Activated naive CD4-positive, alpha-beta T cell treated with anti-CD3 and anti-CD28 coated beads, Interleukin-2, amount 10 ng/mL, durations not matched to agents 7 days and 5 days (primary cell): ENCODE measurements around the gene NUDT1.

ENCODE experiments used
- CTCF ChIA-PET: fragments of 350-600 bp; sonication (Branson Sonifier 250); formaldehyde crosslinking; loops from one replicate; lab custom pipeline; 2021; ENCODE audit warnings: antibody characterized with exemption; lab: Charles Lee
- DNase-seq: peaks from one replicate; pipeline ENCODE4 v3.0.0-alpha.2; 2020
- H3K27ac Mint-ChIP-seq: one replicate; pipeline ENCODE4 v1.8.0; 2021; ENCODE audit warnings: mild to moderate bottlenecking, moderate library complexity, mixed read lengths
- H3K27me3 Mint-ChIP-seq: one replicate; pipeline ENCODE4 v1.8.0; 2021; ENCODE audit warnings: mild to moderate bottlenecking, mixed read lengths
- H3K36me3 Mint-ChIP-seq: one replicate; pipeline ENCODE4 v1.8.0; 2021; ENCODE audit warnings: mixed read lengths
- H3K4me1 Mint-ChIP-seq: one replicate; pipeline ENCODE4 v1.8.0; 2021; ENCODE audit warnings: mixed read lengths
- H3K4me3 Mint-ChIP-seq: one replicate; pipeline ENCODE4 v1.8.0; 2021; ENCODE audit warnings: mild to moderate bottlenecking, moderate library complexity, mixed read lengths
- H3K9me3 Mint-ChIP-seq: one replicate; pipeline ENCODE4 v1.8.0; 2021; ENCODE audit warnings: mixed read lengths

NUDT1 gene

GRCh38 chr7:2242541-2243429 lies 759 bp downstream of the NUDT1 start:
- peak overlapping the region; percentile 89 for H3K27ac Mint-ChIP-seq
- DNase-seq, result peak; percentile 41
- peaks cover 48% of the 10 kb centered on the region for H3K4me1 Mint-ChIP-seq
- peak overlapping the region; percentile 95 for H3K4me3 Mint-ChIP-seq
- H3K27me3 Mint-ChIP-seq, result no peaks in the 10 kb centered on the region
- CTCF ChIA-PET, result interaction anchor here (0.9 to 1.4 kb wide), 2 partner anchors 10 to 363 kb away, joined by 3 to 5 read pairs; partner anchors contain the start of gene MAD1L1
- no peaks in the 10 kb centered on the region for H3K9me3 Mint-ChIP-seq
- H3K36me3 Mint-ChIP-seq, result peaks cover 16% of the 10 kb centered on the region

- no peak for DNase-seq
- peaks cover 15% of the 10 kb centered on the region for H3K36me3 Mint-ChIP-seq
- peaks cover 53% of the 10 kb centered on the region for H3K4me1 Mint-ChIP-seq
- CTCF ChIA-PET, result interaction anchor here (0.9 kb wide), 1 partner anchor 364 kb away, joined by 3 read pairs; no protein-coding TSS in a partner anchor
- H3K9me3 Mint-ChIP-seq, result no peaks in the 10 kb centered on the region
- H3K27ac Mint-ChIP-seq, result no peak overlapping the region
- H3K4me3 Mint-ChIP-seq, result peak overlapping the region; percentile 95
- no peaks in the 10 kb centered on the region for H3K27me3 Mint-ChIP-seq
Measured at GRCh38 chr7:2243458-2243857, 1.4 kb downstream of the NUDT1 start.

DNA sequence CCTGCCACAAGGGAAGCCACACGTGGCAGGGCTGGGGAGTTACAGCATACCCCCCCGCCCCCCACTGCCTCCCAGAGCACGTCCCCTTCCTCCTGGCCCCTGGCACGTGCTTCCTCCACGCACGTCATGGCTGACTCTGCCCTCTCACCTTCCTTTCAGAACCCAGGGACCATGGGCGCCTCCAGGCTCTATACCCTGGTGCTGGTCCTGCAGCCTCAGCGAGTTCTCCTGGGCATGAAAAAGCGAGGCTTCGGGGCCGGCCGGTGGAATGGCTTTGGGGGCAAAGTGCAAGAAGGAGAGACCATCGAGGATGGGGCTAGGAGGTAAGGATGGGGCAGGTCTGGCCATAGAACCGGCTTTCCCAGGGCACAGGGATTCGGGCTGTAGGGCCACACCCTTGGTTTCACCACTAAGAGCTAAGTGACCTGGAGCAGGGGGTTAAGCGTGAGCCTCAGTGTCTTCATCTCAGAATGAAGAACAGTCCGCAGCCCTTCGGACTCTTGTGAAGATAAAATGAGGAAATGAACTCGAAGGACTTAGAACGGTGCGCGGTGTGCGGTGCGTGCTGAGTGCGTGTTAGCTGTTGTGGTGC lies 2.5 kb downstream of the NUDT1 start:
- DNase-seq, result no peak
- Mint-ChIP-seq H3K36me3 (peaks cover 17% of the 10 kb centered on the region), H3K27ac (no peak overlapping the region), H3K4me1 (peaks cover 62% of the 10 kb centered on the region), H3K4me3 (no peak overlapping the region), H3K27me3 (no peaks in the 10 kb centered on the region), H3K9me3 (no peaks in the 10 kb centered on the region)
- CTCF ChIA-PET, result interaction anchor here (1.7 kb wide), 1 partner anchor 103 kb away, joined by 7 read pairs; no protein-coding TSS in a partner anchor

DNA sequence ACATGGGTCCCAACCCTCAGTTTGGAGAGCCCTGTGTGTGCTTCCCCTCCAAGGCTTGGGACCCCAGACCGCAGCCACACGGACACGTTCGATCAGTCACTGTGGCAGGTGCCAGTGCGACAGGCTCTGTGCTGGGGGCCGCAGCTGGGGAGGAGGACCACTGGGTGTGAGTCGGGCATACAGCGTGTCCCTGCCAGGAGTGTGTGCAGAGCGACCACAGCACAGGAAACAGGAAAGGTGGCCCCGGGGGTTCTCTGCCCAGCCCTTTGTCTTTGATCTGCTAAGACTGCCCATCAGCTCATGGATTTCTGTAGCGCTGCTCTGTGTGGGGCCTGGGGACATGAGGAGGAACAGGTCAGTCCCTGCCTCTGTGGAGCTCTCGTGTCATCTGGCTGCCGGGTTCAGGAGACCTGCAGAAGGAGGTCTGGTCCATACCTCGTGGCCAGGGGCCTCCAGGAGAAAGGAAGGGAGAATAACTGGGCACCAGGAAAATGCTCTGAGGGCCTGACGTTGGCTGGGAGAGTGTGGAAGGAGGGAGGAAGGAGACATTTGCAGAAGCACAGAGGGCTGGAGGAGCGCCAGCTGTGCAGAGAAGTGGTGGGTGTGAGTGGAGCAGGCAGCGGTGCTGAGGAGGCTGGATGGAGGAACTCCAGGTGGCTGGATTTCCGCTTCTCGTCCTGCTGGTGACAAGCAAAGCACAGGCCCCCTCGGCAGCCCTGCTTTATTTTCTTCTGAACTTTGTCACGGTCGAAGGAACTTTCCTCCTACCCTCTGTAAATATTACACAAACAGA lies 4.1 kb downstream of the NUDT1 start:
- CTCF ChIA-PET, result interaction anchor here (1.1 to 1.7 kb wide), 2 partner anchors 10 to 102 kb away, joined by 5 to 7 read pairs; no protein-coding TSS in a partner anchor
- H3K36me3 Mint-ChIP-seq, result peaks cover 26% of the 10 kb centered on the region
- DNase-seq, result no peak
- no peaks in the 10 kb centered on the region for H3K27me3 Mint-ChIP-seq
- no peaks in the 10 kb centered on the region for H3K9me3 Mint-ChIP-seq
- no peak overlapping the region for H3K27ac Mint-ChIP-seq
- peaks cover 60% of the 10 kb centered on the region for H3K4me1 Mint-ChIP-seq
- no peak overlapping the region for H3K4me3 Mint-ChIP-seq

- no peaks in the 10 kb centered on the region for H3K27me3 Mint-ChIP-seq
- H3K36me3 Mint-ChIP-seq, result peaks cover 28% of the 10 kb centered on the region
- H3K4me1 Mint-ChIP-seq, result peaks cover 58% of the 10 kb centered on the region
- no peaks in the 10 kb centered on the region for H3K9me3 Mint-ChIP-seq
- CTCF ChIA-PET, result interaction anchor here (0.7 to 2.9 kb wide), 4 partner anchors 9 to 209 kb away, joined by 3 to 12 read pairs (median 6); no protein-coding TSS in a partner anchor
- DNase-seq, result peak; percentile 41
- peak overlapping the region; percentile 49 for H3K27ac Mint-ChIP-seq
- H3K4me3 Mint-ChIP-seq, result no peak overlapping the region
Measured at GRCh38 chr7:2247141-2247995, 5.3 kb downstream of the NUDT1 start.

GRCh38 chr7:2248984-2249694 lies 7.1 kb downstream of the NUDT1 start:
- Mint-ChIP-seq H3K27ac (peak overlapping the region; percentile 26), H3K4me1 (peaks cover 45% of the 10 kb centered on the region), H3K36me3 (peaks cover 28% of the 10 kb centered on the region), H3K9me3 (no peaks in the 10 kb centered on the region), H3K4me3 (peak overlapping the region; percentile 33), H3K27me3 (no peaks in the 10 kb centered on the region)
- peak; percentile 37 for DNase-seq
- CTCF ChIA-PET, result interaction anchor here (0.8 to 2.9 kb wide), 4 partner anchors 10 to 99 kb away, joined by 3 to 12 read pairs (median 6); no protein-coding TSS in a partner anchor

GRCh38 chr7:2249744-2250323 lies 7.8 kb downstream of the NUDT1 start:
- no peak for DNase-seq
- Mint-ChIP-seq H3K27ac (no peak overlapping the region), H3K9me3 (no peaks in the 10 kb centered on the region), H3K36me3 (peaks cover 28% of the 10 kb centered on the region), H3K4me3 (no peak overlapping the region), H3K27me3 (no peaks in the 10 kb centered on the region), H3K4me1 (peaks cover 45% of the 10 kb centered on the region)
- CTCF ChIA-PET, result interaction anchor here (0.8 to 2.9 kb wide), 3 partner anchors 9 to 98 kb away, joined by 3 to 12 read pairs (median 8); no protein-coding TSS in a partner anchor

DNA sequence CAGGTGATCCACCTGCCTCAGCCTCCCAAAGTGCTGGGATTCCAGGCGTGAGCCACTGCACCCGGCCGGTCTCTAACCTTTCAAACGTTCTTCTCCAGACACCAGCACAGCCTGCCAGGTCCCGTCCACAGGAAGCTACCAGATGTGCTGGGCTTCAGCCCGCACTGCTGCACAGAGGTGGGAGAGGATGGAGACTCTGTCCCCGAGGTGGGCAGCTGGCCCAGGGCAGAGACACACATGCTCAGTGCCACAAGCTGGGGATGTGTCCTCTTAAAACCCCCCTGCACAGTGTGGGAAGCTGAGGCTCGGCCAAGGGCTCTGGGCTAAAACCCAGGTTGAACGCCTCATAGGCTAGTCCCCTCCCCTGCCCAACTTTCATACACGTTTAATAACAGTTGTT lies 9.4 kb downstream of the NUDT1 start:
- CTCF ChIA-PET, result interaction anchor here (1.1 kb wide), 1 partner anchor 97 kb away, joined by 3 read pairs; no protein-coding TSS in a partner anchor
- no peak overlapping the region for H3K27ac Mint-ChIP-seq
- no peak for DNase-seq
- H3K36me3 Mint-ChIP-seq, result peaks cover 23% of the 10 kb centered on the region
- H3K9me3 Mint-ChIP-seq, result no peaks in the 10 kb centered on the region
- H3K4me1 Mint-ChIP-seq, result peaks cover 32% of the 10 kb centered on the region
- H3K27me3 Mint-ChIP-seq, result no peaks in the 10 kb centered on the region
- no peak overlapping the region for H3K4me3 Mint-ChIP-seq

- Mint-ChIP-seq H3K9me3 (no peaks in the 10 kb centered on the region), H3K36me3 (peaks cover 25% of the 10 kb centered on the region)
Measured at GRCh38 chr7:2251841-2252771, 10.1 kb downstream of the NUDT1 start.

GRCh38 chr7:2253021-2253420 lies 11.0 kb downstream of the NUDT1 start:
- Mint-ChIP-seq H3K27ac (peak overlapping the region; percentile 73), H3K4me1 (peaks cover 27% of the 10 kb centered on the region), H3K36me3 (peaks cover 23% of the 10 kb centered on the region), H3K9me3 (no peaks in the 10 kb centered on the region), H3K27me3 (no peaks in the 10 kb centered on the region), H3K4me3 (no peak overlapping the region)
- DNase-seq, result no peak
- CTCF ChIA-PET, result no interaction called here

More at GRCh38 chr7:2251841-2252771, 10.1 kb downstream of the NUDT1 start:
- H3K4me1 Mint-ChIP-seq, result peaks cover 32% of the 10 kb centered on the region
- no peak overlapping the region for H3K4me3 Mint-ChIP-seq
- no peaks in the 10 kb centered on the region for H3K27me3 Mint-ChIP-seq
- CTCF ChIA-PET, result interaction anchor here (1.1 kb wide), 1 partner anchor 96 kb away, joined by 3 read pairs; no protein-coding TSS in a partner anchor
- no peak for DNase-seq
- no peak overlapping the region for H3K27ac Mint-ChIP-seq

DNA sequence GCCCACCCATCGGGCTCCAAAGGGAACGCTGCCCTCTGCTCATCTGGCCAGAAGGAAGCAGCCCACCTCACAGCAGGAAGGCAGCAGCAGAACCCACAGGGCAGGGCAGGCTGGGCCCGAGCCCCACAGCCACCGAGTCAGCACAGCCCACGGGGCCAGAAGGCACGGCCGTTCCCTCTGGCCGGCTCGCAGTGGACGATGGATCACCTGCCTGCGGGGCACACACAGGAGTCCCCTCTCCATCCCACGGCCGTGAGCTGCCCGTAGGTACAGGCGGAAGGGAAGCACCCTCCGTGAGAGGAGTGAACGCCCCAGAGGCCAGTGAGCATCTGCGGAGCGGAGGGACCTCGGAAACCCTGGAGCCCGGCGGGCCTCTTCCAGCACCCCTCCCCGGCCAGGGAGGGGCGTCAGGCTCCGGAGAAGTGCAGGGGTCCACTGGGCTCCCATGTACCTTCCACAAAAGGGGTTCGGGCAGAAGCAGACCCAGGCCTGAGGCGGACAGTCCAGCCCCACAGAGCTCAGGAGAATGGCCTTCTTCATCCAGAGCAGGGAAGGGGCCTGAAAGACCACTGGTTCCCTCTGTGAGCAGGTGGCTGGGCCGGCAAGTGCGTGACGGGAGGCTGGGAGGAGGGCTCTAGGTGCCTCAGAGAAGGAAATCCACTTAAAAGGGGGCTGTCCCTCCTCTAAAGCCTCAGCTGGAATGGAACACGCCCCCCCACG lies 11.7 kb downstream of the NUDT1 start:
- Mint-ChIP-seq H3K4me3 (no peak overlapping the region), H3K27me3 (no peaks in the 10 kb centered on the region), H3K27ac (no peak overlapping the region), H3K36me3 (peaks cover 22% of the 10 kb centered on the region), H3K9me3 (no peaks in the 10 kb centered on the region), H3K4me1 (peaks cover 22% of the 10 kb centered on the region)
- CTCF ChIA-PET, result no interaction called here
- no peak for DNase-seq
